Thyroid gland (tissue), 4 donors: ENCODE results near the gene CREB3L2. TPM values are rescaled to one million over a fixed set of nuclear protein-coding genes. Genes with fewer than 3 reads are reported as not detected.

Experiments used
- DNase-seq, 2 donors: peaks; one replicate each; pipeline ENCODE4 v3.0.0-alpha.2; 2019
- H3K27ac ChIP-seq, 3 donors: fragments of 200-600 bp; sonication (generic); 1 replicate in 2 of 3; 2 replicates in 1 of 3; pipeline ENCODE4 v1.5.1; 2016 to 2019; ENCODE audit warnings: mild to moderate bottlenecking in 1 of 3, moderate library complexity in 1 of 3
- H3K27me3 ChIP-seq: fragments of 200-600 bp; sonication (generic); one replicate; pipeline ENCODE4 v1.5.1; 2019
- H3K36me3 ChIP-seq, 2 donors: fragments of 200-600 bp; sonication (generic); one replicate each; pipeline ENCODE4 v1.5.1; 2016 to 2019
- H3K4me1 ChIP-seq, 2 donors: fragments of 200-600 bp; sonication (generic); one replicate each; pipeline ENCODE4 v1.5.1; 2017 to 2019
- H3K4me3 ChIP-seq, 3 donors: fragments of 200-600 bp; sonication (generic); replicated peaks in 1 of 3; 1 replicate in 2 of 3; 2 replicates in 1 of 3; pipeline ENCODE4 v1.5.1; 2016; ENCODE audit warnings: mild to moderate bottlenecking in 1 of 3
- H3K9me3 ChIP-seq: fragments of 200-600 bp; sonication (generic); one replicate; pipeline ENCODE4 v1.5.1; 2017
- CTCF ChIP-seq, 6 experiments: fragments of 200-600 bp in 3 of 6; fragments of 450-650 bp in 3 of 6; sonication (generic) in 3 of 6; IDR thresholded peaks; one replicate each; pipeline ENCODE4 v1.5.1; 2016 to 2019; ENCODE audit warnings: antibody characterized with exemption in 6 of 6, mild to moderate bottlenecking in 2 of 6, inconsistent platforms in 1 of 6, moderate library complexity in 1 of 6
- POLR2A ChIP-seq, 2 donors: fragments of 450-650 bp; IDR thresholded peaks; one replicate each; pipeline ENCODE4 v1.6.1; 2017; ENCODE audit warnings: antibody characterized with exemption in 2 of 2, mild to moderate bottlenecking in 2 of 2, moderate library complexity in 1 of 2
- WGBS, 2 donors: methylation state at CpG; one replicate each; pipeline ENCODE4 v1.1.5; 2017; 5-methylcytosine and 5-hydroxymethylcytosine counted together
- intact Hi-C: fragments of 100-400 bp; cut with DNase I; formaldehyde crosslinking; loops from one replicate; pipeline ENCODE4 v1.15.1; 2023
- total RNA-seq, 4 donors: library from RNA; depleted of rRNA; stranded (reverse); fragments of >200 nt; gene quantifications; one replicate each; pipeline ENCODE4 v1.2.3, GENCODE V29; 2016

The CREB3L2 gene
- total RNA-seq, 4 donors from 2014 or later = 86.1 to 143 (median 103) TPM

GRCh38 chr7:137943132-137943551 is 58.7 kb downstream of the CREB3L2 start:
- intact Hi-C loops = no loop called here
- 70 to 92% methylated on average over 2 of the region's 2 CpGs for WGBS, 2 donors
- DNase-seq = no peak
- Histone ChIP-seq H3K36me3 (no peaks in the 10 kb centered on the region), H3K9me3 (no peaks in the 10 kb centered on the region), H3K4me1 (peaks cover 43 to 67% of the 10 kb centered on the region in 2 donors), H3K27ac (peak overlapping the region in 2 of 3 donors; percentile 43 to 78), H3K4me3 (no peak overlapping the region), H3K27me3 (no peaks in the 10 kb centered on the region)
- TF ChIP-seq CTCF (IDR thresholded peaks at IDR 0.05) (no peak), POLR2A (IDR thresholded peaks at IDR 0.05) (no peak)

GRCh38 chr7:137942484-137943115 is 59.3 kb downstream of the CREB3L2 start:
- no peak for DNase-seq
- Histone ChIP-seq H3K4me3 (no peak overlapping the region), H3K27me3 (no peaks in the 10 kb centered on the region), H3K4me1 (peaks cover 45 to 67% of the 10 kb centered on the region in 2 donors), H3K27ac (peak overlapping the region in 2 of 3 donors; percentile 43 to 78), H3K9me3 (no peaks in the 10 kb centered on the region), H3K36me3 (no peaks in the 10 kb centered on the region)
- WGBS, 2 donors = 70 to 76% methylated on average over 4 of the region's 4 CpGs
- TF ChIP-seq POLR2A (IDR thresholded peaks at IDR 0.05) (no peak), CTCF (IDR thresholded peaks at IDR 0.05) (no peak)
- intact Hi-C loops = no loop called here

- Histone ChIP-seq H3K36me3 (no peaks in the 10 kb centered on the region), H3K4me3 (no peak overlapping the region), H3K27ac (peak overlapping the region in 1 of 3 donors; percentile 23), H3K27me3 (no peaks in the 10 kb centered on the region), H3K4me1 (peaks cover 58 to 78% of the 10 kb centered on the region in 2 donors), H3K9me3 (no peaks in the 10 kb centered on the region)
- intact Hi-C loops = no loop called here
- 88 to 91% methylated on average over 11 of the region's 11 CpGs for WGBS, 2 donors
- TF ChIP-seq CTCF (IDR thresholded peaks at IDR 0.05) = no peak
- TF ChIP-seq POLR2A (IDR thresholded peaks at IDR 0.05) = no peak
- no peak for DNase-seq
These were observed 61.0 kb downstream of the CREB3L2 start for GRCh38 chr7:137940656-137941518.

GRCh38 chr7:137940218-137940617 is 61.7 kb downstream of the CREB3L2 start:
- H3K4me3 ChIP-seq = no peak overlapping the region
- DNase-seq = no peak
- WGBS, 2 donors = 71% methylated on average over 1 of the region's 1 CpG
- no peak for TF ChIP-seq POLR2A (IDR thresholded peaks at IDR 0.05)
- TF ChIP-seq CTCF (IDR thresholded peaks at IDR 0.05) = no peak
- no peaks in the 10 kb centered on the region for H3K36me3 ChIP-seq
- H3K9me3 ChIP-seq = no peaks in the 10 kb centered on the region
- intact Hi-C loops = no loop called here
- H3K4me1 ChIP-seq = peaks cover 64 to 79% of the 10 kb centered on the region in 2 donors
- H3K27ac ChIP-seq = peak overlapping the region in 2 of 3 donors; percentile 23 to 28
- H3K27me3 ChIP-seq = no peaks in the 10 kb centered on the region

GRCh38 chr7:137937202-137937560 is 64.7 kb downstream of the CREB3L2 start:
- H3K4me3 ChIP-seq = no peak overlapping the region
- H3K27ac ChIP-seq = peak overlapping the region; percentile 77 to 82 (median 77)
- TF ChIP-seq CTCF (IDR thresholded peaks at IDR 0.05) (no peak), POLR2A (IDR thresholded peaks at IDR 0.05) (no peak)
- intact Hi-C loops = no loop called here
- peaks cover 62 to 81% of the 10 kb centered on the region in 2 donors for H3K4me1 ChIP-seq
- H3K27me3 ChIP-seq = no peaks in the 10 kb centered on the region
- DNase-seq = peak; percentile 78 to 79
- H3K9me3 ChIP-seq = no peaks in the 10 kb centered on the region
- no peaks in the 10 kb centered on the region for H3K36me3 ChIP-seq
